Neural cell (in vitro differentiated cells): ENCODE data around the gene SMAD4.
"Not testable (repeated sequence)": the region's sequence is repeated elsewhere in the genome, so short reads cannot be mapped to it uniquely, and the experiment has no call there.

Experiments used
- CTCF ChIP-seq: fragments of 450-650 bp; IDR thresholded peaks from 2 replicates; pipeline ENCODE4 v1.5.1; 2014; ENCODE audit warnings: antibody characterized with exemption, mild to moderate bottlenecking, moderate library complexity; ENCODE audit not compliant: poor library complexity, severe bottlenecking
- EP300 ChIP-seq: fragments of 450-650 bp; conservative IDR thresholded peaks from 2 replicates; pipeline ENCODE4 v1.6.1; 2014; ENCODE audit warnings: antibody characterized with exemption, mild to moderate bottlenecking, moderate library complexity; ENCODE audit not compliant: poor library complexity, severe bottlenecking
- POLR2AphosphoS5 ChIP-seq: IDR thresholded peaks from 2 replicates; pipeline ENCODE4 v1.6.1; 2012

GRCh38 chr18:51003174-51003573 lies 26.8 kb upstream of the SMAD4 start:
- not testable (repeated sequence) for TF ChIP-seq CTCF, POLR2AphosphoS5, EP300
